HG03139 (cell line): ENCODE data around the gene IQCK.

Experiments
- ATAC-seq: cut with Tn5 transposase; IDR thresholded peaks from one replicate; pipeline ENCODE4 v1.9.1; 2021; ENCODE audit not compliant: unreplicated experiment

IQCK gene

GRCh38 chr16:19907161-19907992 lies 189.3 kb downstream of the IQCK start:
- peak; percentile 76 for ATAC-seq
